Measurements from ENCODE around the gene ZNF579. TPM values are rescaled to one million over a fixed set of nuclear protein-coding genes. Genes with fewer than 3 reads are reported as not detected.

The ZNF579 gene
- total and polyA plus RNA-seq, 2 of the 13 experiments (the other 11 are each of a cell fraction or from before 2014, with no cell fraction given) = 2.1 to 2.9 TPM

- TF ChIP-seq, protein P1, sequence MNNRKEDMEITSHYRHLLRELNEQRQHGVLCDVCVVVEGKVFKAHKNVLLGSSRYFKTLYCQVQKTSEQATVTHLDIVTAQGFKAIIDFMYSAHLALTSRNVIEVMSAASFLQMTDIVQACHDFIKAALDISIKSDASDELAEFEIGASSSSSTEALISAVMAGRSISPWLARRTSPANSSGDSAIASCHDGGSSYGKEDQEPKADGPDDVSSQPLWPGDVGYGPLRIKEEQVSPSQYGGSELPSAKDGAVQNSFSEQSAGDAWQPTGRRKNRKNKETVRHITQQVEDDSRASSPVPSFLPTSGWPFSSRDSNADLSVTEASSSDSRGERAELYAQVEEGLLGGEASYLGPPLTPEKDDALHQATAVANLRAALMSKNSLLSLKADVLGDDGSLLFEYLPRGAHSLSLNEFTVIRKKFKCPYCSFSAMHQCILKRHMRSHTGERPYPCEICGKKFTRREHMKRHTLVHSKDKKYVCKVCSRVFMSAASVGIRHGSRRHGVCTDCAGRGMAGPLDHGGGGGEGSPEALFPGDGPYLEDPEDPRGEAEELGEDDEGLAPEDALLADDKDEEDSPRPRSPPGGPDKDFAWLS (CRISPR knock-in tag; IDR thresholded peaks at IDR 0.05; ENCODE audit: borderline replicate concordance) = no peak
- TF ChIP-seq JUNB (CRISPR knock-in tag; IDR thresholded peaks at IDR 0.05; ENCODE audit: borderline replicate concordance) (peak; percentile 39; the same call in 1 of the 2 replicates), LRRFIP1 (CRISPR knock-in tag; conservative IDR thresholded peaks at IDR 0.05) (no peak), ZFP36L2 (CRISPR knock-in tag; IDR thresholded peaks at IDR 0.05) (no peak), ELF3 (CRISPR knock-in tag; IDR thresholded peaks at IDR 0.05) (no peak), RNF2 (conservative IDR thresholded peaks at IDR 0.05; ENCODE audit: low read depth) (no peak), PITX1 (CRISPR knock-in tag; IDR thresholded peaks at IDR 0.05) (no peak), ZNF253 (CRISPR knock-in tag; IDR thresholded peaks at IDR 0.05; ENCODE audit: borderline replicate concordance) (no peak), STAT5B (CRISPR knock-in tag; IDR thresholded peaks at IDR 0.05) (no peak), ZNF292 (CRISPR knock-in tag; IDR thresholded peaks at IDR 0.05; ENCODE audit: borderline replicate concordance, low read depth) (no peak), TP53 (CRISPR knock-in tag; conservative IDR thresholded peaks at IDR 0.05) (no peak), BRF2 (CRISPR knock-in tag; IDR thresholded peaks at IDR 0.05) (no peak), ZNF503 (CRISPR knock-in tag; IDR thresholded peaks at IDR 0.05) (no peak), BRCA1 (CRISPR knock-in tag; IDR thresholded peaks at IDR 0.05) (no peak), RCOR2 (CRISPR knock-in tag; IDR thresholded peaks at IDR 0.05) (no peak), TEAD3 (CRISPR knock-in tag; optimal IDR thresholded peaks at IDR 0.05; ENCODE audit: borderline replicate concordance) (no peak), ZNF263 (CRISPR knock-in tag; IDR thresholded peaks at IDR 0.05) (0 out of 2 replicates have a peak, but pooled peaks have one; percentile 50), ZNF441 (CRISPR knock-in tag; IDR thresholded peaks at IDR 0.05; ENCODE audit: borderline replicate concordance) (no peak), RFX1 (IDR thresholded peaks at IDR 0.05) (no peak), RXRB (CRISPR knock-in tag; IDR thresholded peaks at IDR 0.05; ENCODE audit: borderline replicate concordance) (no peak), PAF1 (CRISPR knock-in tag; IDR thresholded peaks at IDR 0.05) (no peak), HNF4A (CRISPR knock-in tag; IDR thresholded peaks at IDR 0.05) (0 out of 2 replicates have a peak, but pooled peaks have one; percentile 4)
These were observed 30.9 kb downstream of the ZNF579 start (continued) for GRCh38 chr19:55549500-55550320.
